ENCODE results near the gene SLBP. TPM values are rescaled to one million over a fixed set of nuclear protein-coding genes. Genes with fewer than 3 reads are reported as not detected.

The SLBP gene
- total and polyA plus RNA-seq, 2 donors (not counting 1 experiment from before 2014, with no cell fraction given) = 19.4 to 31.8 TPM

- Histone ChIP-seq H4K20me1 (ENCODE audit: control insufficient read depth, insufficient read depth, low read length, poor library complexity, severe bottlenecking) (no peaks in the 10 kb centered on the region), H3K4me3 (ENCODE audit: control extremely low read depth in 1 of 5, extremely low read depth in 1 of 5, insufficient read depth in 1 of 5, low read depth in 2 of 5, low read length in 4 of 5) (no peak overlapping the region), H3K36me3 (replicated peaks in 1 of 2; ENCODE audit: control extremely low read depth in 1 of 2, control insufficient read depth in 1 of 2, extremely low read depth in 1 of 2, insufficient read depth in 2 of 2, low read length in 1 of 2) (peaks cover 4 to 60% of the 10 kb centered on the region in 2 experiments), H2AFZ (ENCODE audit: insufficient read depth, low read depth, low read length, poor library complexity, severe bottlenecking) (no peak overlapping the region), H3K4me2 (replicated peaks; ENCODE audit: low read depth, low read length, poor library complexity, severe bottlenecking) (no peak overlapping the region), H3K9me3 (ENCODE audit: control extremely low read depth in 1 of 3, control insufficient read depth in 2 of 3, insufficient read depth in 1 of 3, low read length in 2 of 3) (peaks cover 0 to 30% (median 9%) of the 10 kb centered on the region in 3 donors), H3K4me1 (ENCODE audit: control insufficient read depth in 2 of 2, insufficient read depth in 2 of 2, low read length in 2 of 2) (no peaks in the 10 kb centered on the region), H3K27me3 (replicated peaks in 1 of 4; ENCODE audit: control extremely low read depth in 1 of 4, control insufficient read depth in 3 of 4, insufficient read depth in 4 of 4, low read length in 3 of 4) (no peaks in the 10 kb centered on the region), H3K9ac (ENCODE audit: low read length) (no peak overlapping the region), H3K79me2 (ENCODE audit: control insufficient read depth, insufficient read depth, low read length) (peaks cover 23% of the 10 kb centered on the region), H3K27ac (ENCODE audit: low read length in 2 of 2) (no peak overlapping the region)
- Mint-ChIP-seq H3K9me3 (ENCODE audit: insufficient read depth) (peaks cover 8% of the 10 kb centered on the region), H3K27ac (no peak overlapping the region), H3K4me1 (no peaks in the 10 kb centered on the region), H3K27me3 (no peaks in the 10 kb centered on the region), H3K4me3 (no peak overlapping the region)
- ChIA-PET CTCF (interaction anchor here (1.8 kb wide), 1 partner anchor 42 kb away, joined by 6 read pairs; no protein-coding TSS in a partner anchor), POLR2A (no interaction called here)
- intact Hi-C loops (cut with micrococcal nuclease) = no loop called here
- ATAC-seq (ENCODE audit: low read depth) = no peak
- no peak for DNase-seq
- no peak for TF ChIP-seq EZH2 (IDR thresholded peaks at IDR 0.05; ENCODE audit: borderline replicate concordance, insufficient read depth, low read depth, low read length, poor library complexity, severe bottlenecking)
- TF ChIP-seq CTCF (IDR thresholded peaks at IDR 0.05) = no peak
- WGBS (ENCODE audit: insufficient coverage) = 96% methylated on average over 20 of the region's 20 CpGs
Measured at GRCh38 chr4:1735215-1735614, 23.1 kb upstream of the SLBP start.

- no peak overlapping the region for H3K4me3 ChIP-seq (ENCODE audit: control extremely low read depth in 1 of 5, extremely low read depth in 1 of 5, insufficient read depth in 1 of 5, low read depth in 2 of 5, low read length in 4 of 5)
- no peak overlapping the region for H3K9ac ChIP-seq (ENCODE audit: low read length)
- no peaks in the 10 kb centered on the region for H3K4me1 ChIP-seq (ENCODE audit: control insufficient read depth in 2 of 2, insufficient read depth in 2 of 2, low read length in 2 of 2)
- TF ChIP-seq CTCF (IDR thresholded peaks at IDR 0.05) = no peak
- TF ChIP-seq EZH2 (IDR thresholded peaks at IDR 0.05; ENCODE audit: borderline replicate concordance, insufficient read depth, low read depth, low read length, poor library complexity, severe bottlenecking) = no peak
- peaks cover 45% of the 10 kb centered on the region for H3K79me2 ChIP-seq (ENCODE audit: control insufficient read depth, insufficient read depth, low read length)
- no peak overlapping the region for H3K4me2 ChIP-seq (replicated peaks; ENCODE audit: low read depth, low read length, poor library complexity, severe bottlenecking)
- Mint-ChIP-seq H3K27ac (no peak overlapping the region), H3K9me3 (ENCODE audit: insufficient read depth) (no peaks in the 10 kb centered on the region), H3K27me3 (no peaks in the 10 kb centered on the region), H3K4me1 (no peaks in the 10 kb centered on the region), H3K4me3 (no peak overlapping the region)
- peaks cover 0 to 13% (median under 1%) of the 10 kb centered on the region in 3 donors for H3K9me3 ChIP-seq (ENCODE audit: control extremely low read depth in 1 of 3, control insufficient read depth in 2 of 3, insufficient read depth in 1 of 3, low read length in 2 of 3)
- peaks cover 4 to 60% of the 10 kb centered on the region in 2 experiments for H3K36me3 ChIP-seq (replicated peaks in 1 of 2; ENCODE audit: control extremely low read depth in 1 of 2, control insufficient read depth in 1 of 2, extremely low read depth in 1 of 2, insufficient read depth in 2 of 2, low read length in 1 of 2)
- H3K27ac ChIP-seq (ENCODE audit: low read length in 2 of 2) = no peak overlapping the region
- H4K20me1 ChIP-seq (ENCODE audit: control insufficient read depth, insufficient read depth, low read length, poor library complexity, severe bottlenecking) = peaks cover 13% of the 10 kb centered on the region
- H2AFZ ChIP-seq (ENCODE audit: insufficient read depth, low read depth, low read length, poor library complexity, severe bottlenecking) = no peak overlapping the region
- ChIA-PET CTCF (interaction anchor here (1.0 kb wide), 1 partner anchor 40 kb away, joined by 5 read pairs; no protein-coding TSS in a partner anchor), POLR2A (no interaction called here)
- intact Hi-C loops (cut with micrococcal nuclease) = no loop called here
- no peak for DNase-seq
- no peaks in the 10 kb centered on the region for H3K27me3 ChIP-seq (replicated peaks in 1 of 4; ENCODE audit: control extremely low read depth in 1 of 4, control insufficient read depth in 3 of 4, insufficient read depth in 4 of 4, low read length in 3 of 4)
- 100% methylated on average over 9 of the region's 10 CpGs for WGBS (ENCODE audit: insufficient coverage)
- ATAC-seq (ENCODE audit: low read depth) = no peak
Measured at GRCh38 chr4:1732911-1733310, 20.8 kb upstream of the SLBP start.

Measured in B cell (primary cell).